DND-41 (cell line): Measurements from ENCODE around the gene OLAH.

Experiments used
- ATAC-seq: fragments of 200-7000 bp; cut with Tn5 transposase; 3 replicates; pipeline ENCODE4 v1.9.1; 2021; ENCODE audit warnings: low read depth; ENCODE audit not compliant: insufficient read depth
- DNase-seq: peaks from one replicate; pipeline ENCODE4 v3.0.0-alpha.2; 2020
- H2AFZ ChIP-seq: 2 replicates; pipeline ENCODE4 v1.6.0; 2012; ENCODE audit warnings: low read depth, low read length
- H3K27ac ChIP-seq: 2 replicates; pipeline ENCODE4 v1.5.1; 2012; ENCODE audit warnings: low read length, inconsistent platforms
- H3K27me3 ChIP-seq: fragments of 200-600 bp; sonication (generic); 2 replicates; pipeline ENCODE4 v1.6.0; 2012; ENCODE audit warnings: low read length, mild to moderate bottlenecking, inconsistent platforms; ENCODE audit not compliant: insufficient read depth, poor library complexity
- H3K36me3 ChIP-seq: 2 replicates; pipeline ENCODE4 v1.5.1; 2012; ENCODE audit warnings: low read length, inconsistent platforms; ENCODE audit not compliant: insufficient read depth
- H3K4me1 ChIP-seq: 2 replicates; pipeline ENCODE4 v1.5.1; 2012; ENCODE audit warnings: mild to moderate bottlenecking, low read length; ENCODE audit not compliant: insufficient read depth
- H3K4me2 ChIP-seq: 2 replicates; pipeline ENCODE4 v1.6.0; 2012; ENCODE audit warnings: mild to moderate bottlenecking, moderate library complexity, low read length, inconsistent platforms; ENCODE audit not compliant: insufficient read depth
- H3K4me3 ChIP-seq, 2 experiments: fragments of 200-600 bp in 1 of 2; shearing (Covaris generic) in 1 of 2; 2 replicates each; pipeline ENCODE4 v1.5.1; 2012 to 2016; ENCODE audit warnings: inconsistent platforms in 2 of 2, low read length in 2 of 2, mild to moderate bottlenecking in 2 of 2, low read depth in 1 of 2, moderate library complexity in 1 of 2
- H3K79me2 ChIP-seq: 2 replicates; pipeline ENCODE4 v1.6.0; 2012; ENCODE audit warnings: low read length, inconsistent platforms; ENCODE audit not compliant: insufficient read depth
- H3K9ac ChIP-seq: 2 replicates; pipeline ENCODE4 v1.6.0; 2012; ENCODE audit warnings: low read depth, mild to moderate bottlenecking, inconsistent platforms, low read length, moderate library complexity
- H3K9me3 ChIP-seq: 2 replicates; pipeline ENCODE4 v1.5.1; 2012; ENCODE audit warnings: low read length, moderate library complexity, mild to moderate bottlenecking, inconsistent platforms; ENCODE audit not compliant: insufficient read depth, severe bottlenecking
- H4K20me1 ChIP-seq: 2 replicates; pipeline ENCODE4 v1.6.0; 2012; ENCODE audit warnings: low read length; ENCODE audit not compliant: insufficient read depth
- CTCF ChIP-seq: IDR thresholded peaks from 2 replicates; pipeline ENCODE4 v1.5.1; 2012; ENCODE audit warnings: borderline replicate concordance, low read length, moderate library complexity, mild to moderate bottlenecking; ENCODE audit not compliant: poor library complexity, severe bottlenecking; ENCODE audit errors: extremely low read depth
- EZH2 ChIP-seq: IDR thresholded peaks from 3 replicates; pipeline ENCODE4 v1.6.1; 2012; ENCODE audit warnings: borderline replicate concordance, low read depth, mild to moderate bottlenecking, moderate library complexity, low read length, inconsistent platforms; ENCODE audit not compliant: severe bottlenecking

Gene OLAH

GRCh38 chr10:15118615-15119014 is 74.9 kb downstream of the OLAH start:
- Histone ChIP-seq H3K27me3 (no peaks in the 10 kb centered on the region), H3K4me2 (no peak overlapping the region), H2AFZ (no peak overlapping the region), H3K4me3 (no peak overlapping the region), H3K4me1 (no peaks in the 10 kb centered on the region), H3K9me3 (no peaks in the 10 kb centered on the region), H3K9ac (no peak overlapping the region), H4K20me1 (no peaks in the 10 kb centered on the region), H3K79me2 (no peaks in the 10 kb centered on the region), H3K36me3 (peaks cover 62% of the 10 kb centered on the region), H3K27ac (no peak overlapping the region)
- no peak for ATAC-seq
- no peak for DNase-seq
- TF ChIP-seq EZH2 (no peak), CTCF (no peak)

- Histone ChIP-seq H3K79me2 (no peaks in the 10 kb centered on the region), H3K4me1 (no peaks in the 10 kb centered on the region), H2AFZ (no peak overlapping the region), H3K4me2 (no peak overlapping the region), H4K20me1 (no peaks in the 10 kb centered on the region), H3K27me3 (no peaks in the 10 kb centered on the region), H3K27ac (no peak overlapping the region), H3K9ac (no peak overlapping the region), H3K4me3 (no peak overlapping the region), H3K36me3 (peaks cover 71% of the 10 kb centered on the region), H3K9me3 (no peaks in the 10 kb centered on the region)
- TF ChIP-seq CTCF (no peak), EZH2 (no peak)
- DNase-seq (no peak), ATAC-seq (no peak)
Measured at GRCh38 chr10:15120523-15120922, 76.8 kb downstream of the OLAH start.

- H3K9me3 ChIP-seq: no peaks in the 10 kb centered on the region
- no peak for ATAC-seq
- no peak overlapping the region for H2AFZ ChIP-seq
- H3K27ac ChIP-seq: no peak overlapping the region
- H3K4me1 ChIP-seq: no peaks in the 10 kb centered on the region
- no peaks in the 10 kb centered on the region for H3K27me3 ChIP-seq
- H3K36me3 ChIP-seq: peaks cover 72% of the 10 kb centered on the region
- H3K4me3 ChIP-seq: no peak overlapping the region
- TF ChIP-seq CTCF: no peak
- no peak for TF ChIP-seq EZH2
- no peak overlapping the region for H3K9ac ChIP-seq
- H3K4me2 ChIP-seq: no peak overlapping the region
- no peaks in the 10 kb centered on the region for H4K20me1 ChIP-seq
- H3K79me2 ChIP-seq: no peaks in the 10 kb centered on the region
- no peak for DNase-seq
Measured at GRCh38 chr10:15121707-15122106, 78.0 kb downstream of the OLAH start.

GRCh38 chr10:15122477-15123030 is 78.8 kb downstream of the OLAH start:
- H2AFZ ChIP-seq: no peak overlapping the region
- no peaks in the 10 kb centered on the region for H3K27me3 ChIP-seq
- H3K36me3 ChIP-seq: peaks cover 67% of the 10 kb centered on the region
- TF ChIP-seq CTCF: no peak
- TF ChIP-seq EZH2: no peak
- no peak overlapping the region for H3K4me3 ChIP-seq
- H3K4me1 ChIP-seq: no peaks in the 10 kb centered on the region
- DNase-seq (no peak), ATAC-seq (no peak)
- H3K9me3 ChIP-seq: no peaks in the 10 kb centered on the region
- no peak overlapping the region for H3K9ac ChIP-seq
- H3K4me2 ChIP-seq: no peak overlapping the region
- no peaks in the 10 kb centered on the region for H3K79me2 ChIP-seq
- H3K27ac ChIP-seq: no peak overlapping the region
- H4K20me1 ChIP-seq: no peaks in the 10 kb centered on the region
